ENCODE measurements around the gene PSMD1.

PSMD1 gene

GRCh38 chr2:231102772-231103171, 46.1 kb downstream of the PSMD1 start:
- Histone ChIP-seq H3K9me3 (ENCODE audit: control insufficient read depth, low read length) (no peaks in the 10 kb centered on the region), H3K79me2 (peaks cover 9% of the 10 kb centered on the region), H3K36me3 (ENCODE audit: control insufficient read depth, insufficient read depth, low read length) (peaks cover 5% of the 10 kb centered on the region), H3K4me2 (ENCODE audit: low read length) (no peak overlapping the region), H3K27me3 (ENCODE audit: control insufficient read depth, insufficient read depth, low read length) (no peaks in the 10 kb centered on the region), H3K4me1 (no peaks in the 10 kb centered on the region), H2AFZ (no peak overlapping the region), H3K9ac (no peak overlapping the region), H3K4me3 (ENCODE audit: low read depth, low read length) (no peak overlapping the region), H3K27ac (no peak overlapping the region)
- TF ChIP-seq CTCF (IDR thresholded peaks at IDR 0.05), result no peak

GRCh38 chr2:231104115-231104713, 47.5 kb downstream of the PSMD1 start:
- no peaks in the 10 kb centered on the region for H3K27me3 ChIP-seq (ENCODE audit: control insufficient read depth, insufficient read depth, low read length)
- H3K9ac ChIP-seq, result no peak overlapping the region
- no peak overlapping the region for H3K27ac ChIP-seq
- H3K36me3 ChIP-seq (ENCODE audit: control insufficient read depth, insufficient read depth, low read length), result peaks cover 5% of the 10 kb centered on the region
- H3K79me2 ChIP-seq, result peaks cover 9% of the 10 kb centered on the region
- H3K4me1 ChIP-seq, result no peaks in the 10 kb centered on the region
- no peak overlapping the region for H3K4me2 ChIP-seq (ENCODE audit: low read length)
- no peak overlapping the region for H3K4me3 ChIP-seq (ENCODE audit: low read depth, low read length)
- TF ChIP-seq CTCF (IDR thresholded peaks at IDR 0.05), result peak; percentile 83
- H2AFZ ChIP-seq, result no peak overlapping the region
- H3K9me3 ChIP-seq (ENCODE audit: control insufficient read depth, low read length), result no peaks in the 10 kb centered on the region

GRCh38 chr2:231110551-231110950, 53.9 kb downstream of the PSMD1 start:
- no peak overlapping the region for H3K27ac ChIP-seq
- no peaks in the 10 kb centered on the region for H3K36me3 ChIP-seq (ENCODE audit: control insufficient read depth, insufficient read depth, low read length)

GRCh38 chr2:231111987-231112386, 55.3 kb downstream of the PSMD1 start:
- Histone ChIP-seq H3K4me3 (ENCODE audit: low read depth, low read length) (no peak overlapping the region), H3K4me1 (no peaks in the 10 kb centered on the region), H3K27ac (no peak overlapping the region), H3K36me3 (ENCODE audit: control insufficient read depth, insufficient read depth, low read length) (no peaks in the 10 kb centered on the region), H3K9me3 (ENCODE audit: control insufficient read depth, low read length) (no peaks in the 10 kb centered on the region), H3K9ac (no peak overlapping the region), H3K27me3 (ENCODE audit: control insufficient read depth, insufficient read depth, low read length) (no peaks in the 10 kb centered on the region), H2AFZ (no peak overlapping the region), H3K4me2 (ENCODE audit: low read length) (no peak overlapping the region), H3K79me2 (no peaks in the 10 kb centered on the region)
- no peak for TF ChIP-seq CTCF (IDR thresholded peaks at IDR 0.05)

More at GRCh38 chr2:231110551-231110950, 53.9 kb downstream of the PSMD1 start:
- Histone ChIP-seq H3K79me2 (peaks cover 2% of the 10 kb centered on the region), H3K9ac (no peak overlapping the region), H3K4me1 (no peaks in the 10 kb centered on the region), H3K4me2 (ENCODE audit: low read length) (no peak overlapping the region), H3K4me3 (ENCODE audit: low read depth, low read length) (no peak overlapping the region), H3K9me3 (ENCODE audit: control insufficient read depth, low read length) (no peaks in the 10 kb centered on the region), H3K27me3 (ENCODE audit: control insufficient read depth, insufficient read depth, low read length) (no peaks in the 10 kb centered on the region), H2AFZ (no peak overlapping the region)
- no peak for TF ChIP-seq CTCF (IDR thresholded peaks at IDR 0.05)

GRCh38 chr2:231113489-231113888, 56.8 kb downstream of the PSMD1 start:
- H3K36me3 ChIP-seq (ENCODE audit: control insufficient read depth, insufficient read depth, low read length), result no peaks in the 10 kb centered on the region
- no peaks in the 10 kb centered on the region for H3K27me3 ChIP-seq (ENCODE audit: control insufficient read depth, insufficient read depth, low read length)
- H3K4me2 ChIP-seq (ENCODE audit: low read length), result no peak overlapping the region
- H3K79me2 ChIP-seq, result no peaks in the 10 kb centered on the region
- no peak overlapping the region for H3K4me3 ChIP-seq (ENCODE audit: low read depth, low read length)
- H3K27ac ChIP-seq, result no peak overlapping the region
- no peak for TF ChIP-seq CTCF (IDR thresholded peaks at IDR 0.05)
- peaks cover 3% of the 10 kb centered on the region for H3K4me1 ChIP-seq
- no peak overlapping the region for H3K9ac ChIP-seq
- no peak overlapping the region for H2AFZ ChIP-seq
- H3K9me3 ChIP-seq (ENCODE audit: control insufficient read depth, low read length), result no peaks in the 10 kb centered on the region

Measured in parathyroid adenoma (tissue), 2 donors.